ENCODE results near the gene OR4C15. TPM values are rescaled to one million over a fixed set of nuclear protein-coding genes. Genes with fewer than 3 reads are reported as not detected.

Gene OR4C15
- not detected for total RNA-seq

DNA sequence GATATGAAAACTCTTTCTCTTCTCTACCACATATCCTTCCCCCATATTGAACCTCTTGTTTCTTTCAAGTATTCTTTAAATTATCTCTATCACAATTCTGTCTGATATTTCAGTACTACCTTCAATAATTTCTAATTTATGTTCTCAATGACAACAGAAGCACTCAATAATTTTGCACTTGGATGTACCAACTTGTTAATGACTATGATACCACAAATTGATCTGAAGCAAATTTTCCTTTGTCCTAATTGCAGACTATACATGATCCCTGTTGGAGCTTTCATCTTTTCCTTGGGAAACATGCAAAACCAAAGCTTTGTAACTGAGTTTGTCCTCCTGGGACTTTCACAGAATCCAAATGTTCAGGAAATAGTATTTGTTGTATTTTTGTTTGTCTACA lies at the start of gene OR4C15:
Gene OR4C15, plus strand, starts transcription at position 301 of the 400 bp plus-strand sequence. Its CDS starts 0 bp downstream, at position 301.
- Mint-ChIP-seq H3K27ac (no peak within 1 kb of the TSS), H3K9me3 (peaks cover 25% of the 10 kb centered on the region in 2 donors), H3K36me3 (peaks cover 0 to 11% of the 10 kb centered on the region in 2 donors)
- no peak for DNase-seq (ENCODE audit: low spot score in 2 of 2)
- no peak for ATAC-seq

GRCh38 chr11:55571828-55572227 lies 17.6 kb downstream of the OR4C15 start, which contains the start of gene OR4C16:
TSS of gene OR4C16 (plus strand) at chr11:55572128. CDS start at chr11:55572128, 0 bp downstream.
- ATAC-seq, result no peak
- peaks cover 15 to 18% of the 10 kb centered on the region in 2 donors for H3K9me3 Mint-ChIP-seq

GRCh38 chr11:55572548-55572947 lies 18.3 kb downstream of the OR4C15 start:
- Mint-ChIP-seq H3K9me3 (peaks cover 15 to 18% of the 10 kb centered on the region in 2 donors), H3K36me3 (peaks cover 0 to 8% of the 10 kb centered on the region in 2 donors), H3K27ac (no peak overlapping the region)
- DNase-seq (ENCODE audit: low spot score in 2 of 2), result no peak
- ATAC-seq, result no peak

More at GRCh38 chr11:55571828-55572227, 17.6 kb downstream of the OR4C15 start, which contains the start of gene OR4C16:
- no peak within 1 kb of the TSS for H3K27ac Mint-ChIP-seq
- no peak for DNase-seq (ENCODE audit: low spot score in 2 of 2)
- peaks cover 0 to 8% of the 10 kb centered on the region in 2 donors for H3K36me3 Mint-ChIP-seq

Other genes with a start within 250 kb of the OR4C15 start
- not detected for gene OR4A16, start 211.3 kb upstream of the OR4C15 start, total RNA-seq
- gene OR4A15, start 186.5 kb upstream of the OR4C15 start, total RNA-seq, result not detected
- gene OR4C16, start 17.7 kb downstream of the OR4C15 start, total RNA-seq, result not detected
- not detected for gene OR4C11, start 53.2 kb downstream of the OR4C15 start, total RNA-seq
- gene OR4P4, start 80.6 kb downstream of the OR4C15 start, total RNA-seq, result not detected
- not detected for gene OR4S2, start 93.9 kb downstream of the OR4C15 start, total RNA-seq
- gene OR4C6, start 107.7 kb downstream of the OR4C15 start, total RNA-seq, result not detected
- gene OR5D13, start 219.0 kb downstream of the OR4C15 start, total RNA-seq, result not detected
- gene OR5D14, start 241.1 kb downstream of the OR4C15 start, total RNA-seq, result not detected

Data from activated naive CD4-positive, alpha-beta T cell treated with anti-CD3 and anti-CD28 coated beads, Interleukin-2, amount 50 U/mL, for 72 hours (primary cell).